GM21526 (cell line): ENCODE measurements around the gene MYO1H.
"Not testable (repeated sequence)": the region's sequence is repeated elsewhere in the genome, so short reads cannot be mapped to it uniquely, and the experiment has no call there.

Experiments
- ATAC-seq: cut with Tn5 transposase; IDR thresholded peaks from one replicate; pipeline ENCODE4 v1.9.1; 2021; ENCODE audit warnings: moderate library complexity; ENCODE audit not compliant: unreplicated experiment, low FRiP score

MYO1H gene

DNA sequence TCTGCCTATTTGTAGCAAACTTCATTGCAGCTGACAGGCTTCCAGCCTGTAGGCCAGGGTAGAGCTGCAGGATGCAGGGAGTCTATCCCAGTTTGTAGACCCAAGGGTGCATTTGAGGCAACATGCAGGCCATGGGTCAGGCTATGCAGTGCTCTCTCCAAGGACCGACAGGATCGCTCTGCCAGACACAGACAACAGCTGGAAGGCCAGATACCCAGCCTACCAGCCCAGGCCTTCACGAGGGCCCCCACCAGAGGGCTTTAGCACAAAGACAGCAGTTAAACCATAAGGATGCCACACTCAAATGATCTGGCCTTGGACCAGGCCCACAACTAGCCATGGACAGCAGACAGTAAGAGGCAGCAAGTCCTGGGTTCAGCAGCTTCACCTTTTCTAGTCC, 119.1 kb downstream of the MYO1H start:
- no peak for ATAC-seq

DNA sequence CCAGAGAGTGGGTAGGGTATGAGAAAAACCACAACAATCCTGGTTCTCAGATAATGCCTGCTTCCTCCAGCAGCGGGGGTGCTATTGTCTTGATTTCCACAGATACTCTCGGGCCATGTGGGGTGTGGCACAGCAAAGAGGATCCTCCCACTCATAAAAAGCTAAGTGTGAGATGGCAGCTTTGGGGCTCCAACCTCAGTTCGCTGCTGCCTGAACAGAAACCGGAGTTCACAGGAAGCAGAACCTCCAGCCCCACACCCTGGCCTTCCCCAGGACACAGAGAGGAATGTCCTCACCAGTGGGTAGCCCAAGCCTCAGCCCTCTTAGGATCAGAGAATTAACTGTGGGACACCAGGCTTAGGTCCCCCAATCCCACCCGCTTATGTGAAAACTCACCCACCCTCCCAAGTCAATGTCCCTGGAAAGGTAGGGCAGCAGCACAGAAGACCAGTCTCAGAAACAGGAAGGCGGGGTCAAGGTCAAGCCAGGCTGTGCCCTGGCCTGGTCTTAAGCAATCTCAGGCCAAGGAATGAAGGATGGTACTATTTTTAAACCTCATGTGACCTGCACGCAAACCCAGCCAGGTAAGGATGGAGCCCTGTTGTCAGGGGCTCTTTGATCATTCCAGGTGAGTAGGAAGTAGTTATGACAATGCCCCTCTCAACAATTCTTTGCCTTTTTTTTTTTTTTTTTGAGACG, 120.4 kb downstream of the MYO1H start:
- no peak for ATAC-seq

DNA sequence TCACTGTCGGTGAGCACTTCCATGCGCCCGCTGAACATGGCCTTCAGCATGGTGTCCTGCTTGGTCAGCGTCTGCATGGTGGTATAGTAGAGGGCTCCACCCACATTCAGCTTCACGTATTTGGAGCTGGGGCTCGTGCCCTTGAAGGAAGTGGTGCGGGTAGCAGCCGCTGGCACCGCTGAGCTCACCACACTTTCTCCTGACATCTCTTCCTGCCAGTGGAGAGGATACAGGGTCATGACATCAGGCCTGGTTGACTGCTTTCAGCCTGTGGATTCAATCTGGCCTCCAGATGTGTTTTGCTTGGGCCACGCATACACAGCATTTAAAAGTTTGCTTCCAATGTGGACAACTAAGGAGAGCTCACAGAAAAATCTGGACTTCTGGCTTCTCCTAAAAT, 121.8 kb downstream of the MYO1H start:
- ATAC-seq: no peak

DNA sequence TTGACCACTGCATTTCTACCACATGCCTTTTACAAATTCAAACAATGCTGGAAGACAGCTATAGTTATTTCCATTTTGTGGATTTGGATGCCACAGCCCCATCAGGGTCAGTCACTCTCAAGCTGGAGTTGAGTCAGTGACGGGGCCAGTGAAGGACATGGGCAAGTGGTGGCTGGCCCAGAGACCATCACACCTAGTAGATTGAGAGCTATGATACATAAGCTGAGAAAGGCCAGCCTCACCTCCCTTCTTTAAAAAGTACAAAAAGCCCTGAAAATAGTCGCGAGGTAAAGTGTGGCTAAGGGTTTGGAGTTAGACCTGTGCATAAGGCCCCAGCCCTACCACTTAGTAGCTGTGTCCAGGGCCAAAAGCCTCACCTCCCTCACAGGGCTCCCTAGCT, 125.3 kb downstream of the MYO1H start:
- ATAC-seq: no peak

DNA sequence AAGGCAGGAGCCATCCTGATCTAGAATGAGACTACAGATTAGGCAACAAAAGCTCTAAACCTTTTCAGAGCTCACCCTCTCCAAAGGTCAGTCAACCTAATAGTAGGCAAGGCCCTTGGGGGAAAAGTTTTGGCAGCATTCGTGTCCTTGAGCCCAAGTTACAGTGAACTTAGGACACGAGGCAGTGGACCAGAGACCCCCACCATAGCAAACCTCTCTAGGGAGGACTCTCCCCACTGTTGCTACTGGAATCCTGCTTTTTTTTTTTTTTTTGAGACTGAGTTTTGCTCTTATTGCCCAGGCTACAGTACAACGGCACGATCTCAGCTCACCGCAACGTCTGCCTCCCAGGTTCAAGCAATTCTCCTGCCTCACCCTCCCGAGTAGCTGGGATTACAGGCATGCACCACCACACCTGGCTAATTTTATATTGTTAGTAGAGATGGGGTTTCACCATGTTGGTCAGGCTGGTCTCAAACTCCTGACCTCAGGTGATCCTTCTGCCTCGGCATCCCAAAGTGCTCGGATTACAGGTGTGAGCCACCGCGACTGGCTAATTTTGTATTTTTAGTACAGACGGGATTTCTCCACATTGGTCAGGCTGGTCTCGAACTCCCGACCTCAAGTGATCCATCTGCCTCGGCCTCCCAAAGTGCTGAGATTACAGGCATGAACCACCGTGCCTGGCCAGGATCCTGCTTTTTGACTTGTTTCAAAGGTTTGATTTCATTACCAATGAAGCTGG, 126.0 kb downstream of the MYO1H start:
- not testable (repeated sequence) for ATAC-seq

DNA sequence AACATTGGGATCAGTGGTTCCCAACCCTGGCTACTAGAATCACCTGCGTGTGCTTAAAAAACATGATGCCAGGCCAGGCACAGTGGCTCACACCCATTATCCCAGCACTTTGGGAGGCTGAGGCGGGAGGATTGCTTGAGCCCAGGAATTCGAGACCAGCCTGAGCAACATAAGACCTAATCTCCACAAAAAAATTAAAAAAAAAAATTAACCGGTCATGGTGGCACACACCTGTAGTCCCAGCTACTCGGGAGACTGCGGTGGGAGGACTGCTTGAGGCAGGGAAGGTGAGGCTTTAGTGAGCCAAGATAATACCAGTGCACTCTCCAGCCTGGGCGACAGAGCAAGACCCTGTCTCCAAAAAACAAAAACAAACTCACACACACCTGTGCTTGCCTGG, 127.4 kb downstream of the MYO1H start:
- no peak for ATAC-seq

DNA sequence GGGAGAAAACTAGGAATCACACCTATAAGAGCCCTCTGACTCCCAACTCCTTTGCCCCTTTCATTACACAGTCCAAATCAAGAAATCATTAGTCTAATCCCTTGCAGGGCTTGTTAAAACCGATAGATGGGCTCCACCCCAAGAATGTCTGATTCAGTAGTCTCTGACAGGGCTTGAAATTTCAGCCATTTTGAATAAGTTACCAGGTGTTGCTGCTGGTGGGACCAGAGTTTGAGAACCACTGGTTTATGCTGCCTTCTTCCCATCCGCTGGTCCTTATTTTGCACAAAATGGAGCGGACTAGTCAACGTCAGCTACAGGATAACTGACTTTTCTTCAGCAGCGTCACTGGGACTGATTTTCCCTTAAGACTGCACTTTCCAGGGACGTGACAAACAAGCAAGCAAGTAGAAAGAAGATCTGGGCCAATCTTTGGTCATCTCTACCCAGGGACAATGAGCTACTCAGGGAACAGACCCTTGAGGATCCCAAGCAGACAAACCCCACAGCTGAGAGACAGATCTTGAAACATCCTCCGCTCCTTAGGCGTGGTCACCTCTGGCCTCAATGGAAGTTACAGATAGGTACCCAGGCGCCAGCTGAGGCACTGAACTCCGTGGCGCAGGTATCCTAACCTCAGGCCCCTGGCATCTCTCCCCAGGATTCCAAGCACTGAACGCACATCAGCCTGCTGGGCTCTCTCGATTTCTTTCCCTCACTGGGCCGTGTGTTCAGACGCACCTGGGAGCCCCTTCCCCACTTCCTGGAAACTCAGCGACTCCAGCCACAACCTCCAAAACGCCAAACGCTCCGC, 128.5 kb downstream of the MYO1H start:
- ATAC-seq: no peak

DNA sequence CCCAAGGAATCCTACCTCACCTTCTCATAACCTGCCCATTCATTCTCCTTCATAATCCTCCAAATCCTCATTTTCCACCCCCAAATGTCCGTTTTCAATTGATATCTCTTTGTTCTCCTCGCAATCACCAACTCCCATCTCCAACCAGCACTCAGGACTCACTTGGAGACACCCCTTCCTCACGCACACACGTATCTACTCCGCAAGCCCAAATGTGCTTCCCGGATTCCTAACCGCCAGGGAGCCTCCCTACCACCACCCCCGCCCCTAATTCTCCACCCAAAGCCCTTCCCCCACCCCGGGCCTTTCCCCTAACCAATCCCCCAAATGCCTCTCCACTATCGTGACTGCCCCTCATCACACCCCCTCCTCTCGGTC, 129.1 kb downstream of the MYO1H start:
- ATAC-seq: no peak

DNA sequence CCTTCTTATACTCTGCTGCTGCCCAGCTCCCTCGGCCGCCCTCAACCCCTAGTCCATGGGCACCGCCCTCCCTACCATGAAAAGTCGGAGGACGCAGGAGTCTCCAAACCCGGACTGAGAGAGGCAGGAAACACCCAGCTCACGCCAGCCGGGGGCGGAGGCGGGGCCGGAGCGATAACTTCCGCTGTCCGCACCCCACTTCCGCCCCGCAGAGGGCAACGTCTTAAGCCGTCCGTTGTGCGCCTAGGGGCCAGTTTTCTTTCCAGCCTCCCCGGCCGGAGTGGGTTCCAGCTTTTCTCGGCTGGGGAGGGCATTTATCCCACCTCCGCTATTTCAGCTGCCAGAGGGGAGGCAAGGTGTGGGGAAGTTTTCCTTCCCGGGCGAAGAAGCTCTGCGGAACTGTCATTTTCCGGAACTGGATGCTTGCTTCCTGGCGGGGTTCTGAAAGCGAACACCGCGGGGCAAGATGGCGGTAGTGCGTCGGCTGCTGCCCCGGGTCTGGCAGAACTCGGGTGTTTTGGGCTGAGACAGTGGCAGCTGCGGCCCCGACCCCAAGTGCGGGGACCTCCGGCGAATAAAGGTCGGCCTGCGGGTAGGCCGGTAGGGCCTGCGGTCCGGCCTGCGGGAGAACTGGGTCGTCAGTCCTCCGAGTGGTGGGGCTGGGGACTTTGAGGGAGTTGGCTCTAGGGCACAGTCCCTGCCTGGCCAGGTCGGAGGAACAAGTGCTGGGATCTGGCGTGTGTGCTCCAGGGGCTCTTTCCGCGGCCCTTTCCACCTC, 129.7 kb downstream of the MYO1H start, which contains the start of the genes KCTD10 and UBE3B:
Gene KCTD10, minus strand, starts transcription at position 116 of the 778 bp plus-strand sequence. Its CDS starts 38 bp downstream, at position 78.
Gene UBE3B, plus strand, starts transcription at position 450 of the 778 bp plus-strand sequence. CDS start 5,918 bp downstream, outside the sequence.
- ATAC-seq: peak; percentile 85

DNA sequence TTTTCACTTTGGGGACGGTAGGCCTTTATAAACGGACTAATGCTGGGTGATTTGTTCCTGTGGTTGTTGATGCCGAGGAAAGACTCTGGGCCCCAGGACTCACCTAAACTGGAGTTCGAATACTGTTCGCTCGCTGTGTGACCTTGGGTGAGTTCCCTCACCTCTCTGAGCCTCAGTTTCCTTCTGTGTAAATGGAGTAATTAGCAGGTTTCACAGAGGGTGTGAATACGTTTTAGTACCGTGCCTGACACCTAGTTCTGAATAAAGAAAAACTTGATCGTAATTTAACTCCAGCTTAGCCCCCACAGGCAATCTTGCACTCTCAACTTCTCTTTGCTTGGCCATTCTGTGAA, 130.2 kb downstream of the MYO1H start:
- ATAC-seq: no peak

DNA sequence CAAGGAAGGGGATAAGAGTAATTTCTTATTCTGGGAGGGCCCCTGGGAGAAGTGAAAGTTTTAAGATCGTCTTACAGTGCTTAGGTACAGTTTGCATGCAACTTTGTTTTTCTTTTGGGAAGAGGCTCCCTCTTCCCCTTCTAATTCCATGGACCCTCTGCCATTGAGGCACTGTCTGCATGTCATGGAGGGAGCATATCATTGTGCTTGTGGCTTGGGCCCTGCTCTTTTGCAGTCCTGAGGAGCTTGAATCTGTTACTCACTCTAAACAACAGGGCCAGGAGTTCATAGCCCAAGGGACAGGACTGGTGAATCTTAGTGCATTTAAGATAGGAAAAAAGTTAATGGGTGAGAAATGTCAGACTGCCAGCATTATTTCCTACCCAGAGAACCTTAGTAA, 132.1 kb downstream of the MYO1H start:
- ATAC-seq: no peak

DNA sequence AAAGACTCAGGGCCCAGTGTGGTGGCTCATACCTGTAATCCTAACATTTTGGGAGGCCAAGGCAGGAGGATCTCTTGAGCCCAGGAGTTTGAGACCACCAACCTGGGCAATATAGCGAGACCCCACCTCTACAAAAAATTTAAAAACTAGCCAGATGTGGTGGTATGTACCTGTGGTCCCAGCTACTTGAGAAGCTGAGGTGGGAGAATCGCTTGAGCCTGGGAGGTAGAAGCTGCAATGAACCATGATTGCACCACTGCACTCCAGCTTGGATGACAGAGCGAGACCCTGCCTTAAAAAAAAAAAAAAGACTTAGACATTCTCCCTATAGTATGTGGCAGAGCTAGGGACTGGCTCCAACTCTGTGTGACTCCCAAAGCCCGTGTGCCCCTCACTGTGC, 132.7 kb downstream of the MYO1H start:
- ATAC-seq: no peak

DNA sequence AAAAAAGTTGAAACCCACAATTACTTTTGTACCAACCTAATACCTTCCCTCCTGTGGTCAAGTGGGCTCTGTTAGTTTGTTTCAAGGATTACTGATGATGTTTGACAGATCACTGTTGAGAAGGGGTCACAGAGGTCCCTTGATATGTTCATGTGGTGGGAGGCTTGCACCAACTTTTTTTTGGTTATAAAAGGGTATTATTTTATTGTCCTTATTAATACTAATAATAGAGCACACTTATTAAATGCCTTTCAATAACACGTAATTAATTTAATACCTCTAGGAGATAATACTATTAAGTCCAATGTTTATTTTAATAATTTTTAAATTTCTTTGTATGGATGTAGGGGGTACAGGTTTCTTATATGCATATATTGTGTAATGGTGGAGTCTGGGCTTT, 134.2 kb downstream of the MYO1H start:
- no peak for ATAC-seq

DNA sequence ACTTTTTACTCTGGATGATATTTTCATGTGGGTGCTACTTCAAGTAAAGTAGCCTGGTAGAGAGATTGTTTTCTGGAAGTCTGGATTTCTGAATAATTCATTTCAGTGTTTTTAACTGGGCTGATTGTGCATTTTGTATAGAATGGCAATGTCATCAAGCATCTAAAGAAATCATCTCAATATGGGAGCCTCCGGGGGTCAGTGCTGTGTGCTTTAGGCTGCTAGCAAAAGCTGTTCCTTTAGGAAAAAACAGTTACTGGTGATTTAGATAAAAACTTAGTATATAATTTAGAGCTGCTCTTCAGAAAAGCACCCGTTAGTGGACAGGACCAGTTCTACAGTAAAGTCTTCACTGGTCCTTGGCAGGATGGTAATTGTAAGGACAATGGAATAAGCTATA, 134.8 kb downstream of the MYO1H start:
- no peak for ATAC-seq

DNA sequence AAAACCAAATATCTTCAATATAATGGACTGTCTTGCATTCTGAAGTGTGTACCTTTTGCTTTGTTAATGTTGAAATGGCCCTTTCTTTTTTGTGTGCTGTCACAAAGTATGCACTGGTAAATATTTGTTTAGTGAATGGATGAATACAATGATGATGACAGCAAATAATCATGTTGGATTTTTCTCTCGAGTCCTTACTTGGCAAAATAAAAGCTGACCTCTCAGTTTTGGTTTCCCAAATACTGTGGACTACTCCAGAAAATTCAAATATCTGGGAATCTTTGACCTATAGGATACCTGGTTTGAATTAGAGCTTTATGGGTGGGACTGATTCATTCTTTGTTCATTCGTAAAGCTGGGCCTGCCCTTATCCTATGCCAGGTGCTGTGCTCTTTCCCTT, 135.2 kb downstream of the MYO1H start:
- no peak for ATAC-seq

DNA sequence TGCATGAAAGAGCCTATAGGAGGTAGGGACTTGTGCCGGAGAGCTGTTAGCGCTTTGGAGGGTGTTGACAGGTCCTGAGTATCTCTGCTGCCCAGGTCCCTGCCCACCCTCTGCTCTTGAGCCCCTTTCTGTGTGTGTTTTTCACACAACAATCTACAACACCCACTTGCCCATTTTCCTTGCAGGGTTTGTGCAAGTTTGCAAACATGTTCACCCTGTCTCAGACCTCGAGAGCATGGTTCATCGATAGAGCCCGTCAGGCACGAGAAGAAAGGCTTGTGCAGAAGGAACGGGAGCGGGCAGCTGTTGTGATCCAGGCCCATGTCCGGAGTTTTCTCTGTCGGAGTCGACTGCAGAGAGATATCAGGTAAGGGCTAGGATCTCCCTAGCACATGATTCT, 135.6 kb downstream of the MYO1H start:
- no peak for ATAC-seq

DNA sequence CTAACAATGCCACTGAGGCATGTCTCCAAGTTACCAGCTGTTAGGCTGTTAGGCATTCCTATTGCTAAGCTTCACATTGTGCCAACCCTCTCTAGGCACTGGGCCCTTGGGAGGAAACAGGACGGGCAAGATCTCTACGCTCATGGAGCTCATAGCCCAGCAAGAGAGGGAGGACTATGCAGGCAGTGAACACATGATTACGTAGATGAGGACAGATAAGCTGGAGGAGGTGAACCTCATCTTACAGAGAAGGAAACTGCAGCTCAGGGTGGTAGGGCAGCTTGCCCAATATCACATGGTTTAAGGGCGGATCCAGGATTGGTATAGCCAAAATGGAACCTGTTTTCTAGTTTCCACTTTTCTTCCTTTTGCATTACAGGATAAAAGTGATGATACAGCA, 137.5 kb downstream of the MYO1H start:
- no peak for ATAC-seq

DNA sequence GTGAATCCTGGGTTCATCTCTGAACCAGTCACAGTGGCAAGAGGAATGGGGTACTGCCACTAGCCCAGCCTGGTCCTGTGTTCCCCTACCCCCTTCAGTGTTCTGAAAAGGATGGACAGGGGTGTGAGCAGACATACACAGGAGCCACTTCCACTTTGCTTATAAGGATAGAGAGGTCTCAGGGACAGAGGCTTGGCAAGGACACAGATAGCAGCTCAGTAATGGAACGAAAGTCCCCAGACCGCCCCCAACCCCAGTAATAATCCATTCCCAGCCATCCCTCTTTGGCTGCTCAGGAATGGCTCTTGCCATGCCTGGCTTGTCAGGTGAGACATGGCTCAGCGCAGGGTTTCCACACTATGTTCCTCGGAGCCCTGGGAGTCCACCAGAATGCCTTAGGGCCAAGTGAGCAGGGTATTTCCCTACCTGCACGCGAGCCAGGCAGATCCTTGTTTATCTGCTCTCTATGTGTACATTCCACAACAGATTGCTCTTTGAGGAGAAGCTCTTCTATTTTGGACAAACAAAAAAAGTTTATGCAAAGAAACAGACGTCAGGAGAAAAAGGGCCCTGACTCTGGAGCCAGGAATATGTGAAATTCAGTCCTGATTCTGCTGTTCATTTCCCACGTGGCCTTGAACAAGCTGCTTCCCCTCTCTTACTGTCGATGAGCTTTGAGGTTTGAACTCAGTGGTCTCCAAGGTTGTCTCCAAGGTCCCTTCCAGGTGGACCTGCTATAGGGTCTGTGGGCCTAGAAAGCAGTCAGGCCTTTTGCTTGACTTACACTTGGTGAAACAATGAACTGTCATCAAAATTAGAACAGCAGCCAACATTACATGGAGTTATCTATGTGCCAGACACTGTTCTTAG, 139.7 kb downstream of the MYO1H start:
- ATAC-seq: no peak

DNA sequence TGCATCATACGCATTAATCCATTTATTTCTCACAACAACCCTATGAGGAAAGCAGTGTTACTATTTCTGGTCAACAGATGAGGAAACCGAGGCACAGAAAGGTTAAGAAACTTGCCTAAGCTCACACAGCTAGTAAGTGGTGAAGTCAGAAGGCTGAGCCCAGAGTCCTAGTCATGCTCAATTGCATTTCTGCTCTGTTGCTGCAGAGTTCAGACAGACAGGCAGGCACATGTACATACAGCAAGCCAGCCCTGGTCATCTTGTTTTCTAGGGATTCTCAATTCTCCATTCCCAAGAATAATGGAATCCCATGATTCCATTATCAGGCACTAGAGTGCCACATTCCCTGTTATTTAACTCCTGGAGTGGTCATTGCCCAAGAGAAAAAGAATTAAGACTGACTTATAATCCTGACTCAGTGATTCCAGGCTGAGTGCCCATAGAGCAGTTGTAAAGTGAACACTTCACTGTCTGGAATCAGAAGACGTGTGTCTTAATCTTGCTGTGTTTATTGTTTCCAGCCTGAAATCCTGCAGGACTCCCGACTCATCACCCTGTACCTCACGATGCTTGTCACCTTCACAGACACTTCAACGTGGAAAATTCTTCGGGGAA, 140.5 kb downstream of the MYO1H start:
- ATAC-seq: no peak
